Measurements from ENCODE around the gene HSD17B1.

DNA sequence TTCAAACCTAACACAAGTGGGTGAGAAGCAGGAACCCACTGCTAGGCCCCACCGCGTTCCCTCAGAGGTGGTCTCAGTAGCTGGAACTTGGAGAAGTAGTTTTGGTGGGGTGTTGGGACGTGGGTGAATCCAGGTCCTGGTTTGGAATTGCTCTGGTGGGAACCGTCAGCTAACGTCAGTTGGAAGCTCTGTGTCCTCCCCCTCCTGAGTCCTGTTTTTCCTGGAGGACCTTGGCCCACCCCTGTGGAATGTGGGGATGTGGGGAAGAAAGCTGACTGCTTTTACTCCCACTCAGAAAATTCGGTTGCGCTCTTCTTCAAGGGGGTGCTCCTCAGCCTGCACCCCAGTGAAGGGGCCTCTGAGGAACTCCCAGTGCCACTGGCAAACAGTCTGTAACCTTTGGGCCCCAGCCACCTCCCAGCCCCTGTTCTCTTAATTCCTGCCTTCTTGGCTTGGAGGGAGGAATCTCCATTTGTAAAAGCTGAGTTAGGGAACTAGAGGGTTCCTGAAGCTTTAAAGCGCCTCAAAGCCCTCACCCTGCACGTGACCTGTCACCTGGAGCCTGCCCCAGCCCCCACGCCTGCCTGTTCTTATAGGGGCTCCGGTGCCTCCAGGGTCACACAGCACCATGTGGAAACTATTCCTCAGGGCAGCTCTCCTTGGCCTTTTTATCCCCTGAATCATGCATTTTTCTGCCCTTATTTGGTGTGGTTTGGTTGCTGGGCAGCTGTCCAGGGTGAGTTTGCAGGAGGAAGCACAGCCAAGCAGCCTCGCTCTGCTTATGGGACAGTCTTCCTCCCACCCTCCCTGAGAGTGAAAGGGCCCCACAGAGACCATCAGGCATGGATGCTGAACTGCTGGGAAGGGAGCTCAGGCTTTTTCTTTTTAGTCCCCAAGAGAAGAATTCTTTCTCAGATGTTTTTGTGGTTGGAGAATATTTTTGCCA, 32.9 kb upstream of the HSD17B1 start:
- no peak for TF ChIP-seq CTCF (IDR thresholded peaks at IDR 0.05 in 4 of 5, conservative IDR thresholded peaks at IDR 0.05 in 1 of 5)
- TF ChIP-seq POLR2A (IDR thresholded peaks at IDR 0.05), result no peak
